Measurements from ENCODE around the gene ANKK1.

ANKK1 gene, protein sequence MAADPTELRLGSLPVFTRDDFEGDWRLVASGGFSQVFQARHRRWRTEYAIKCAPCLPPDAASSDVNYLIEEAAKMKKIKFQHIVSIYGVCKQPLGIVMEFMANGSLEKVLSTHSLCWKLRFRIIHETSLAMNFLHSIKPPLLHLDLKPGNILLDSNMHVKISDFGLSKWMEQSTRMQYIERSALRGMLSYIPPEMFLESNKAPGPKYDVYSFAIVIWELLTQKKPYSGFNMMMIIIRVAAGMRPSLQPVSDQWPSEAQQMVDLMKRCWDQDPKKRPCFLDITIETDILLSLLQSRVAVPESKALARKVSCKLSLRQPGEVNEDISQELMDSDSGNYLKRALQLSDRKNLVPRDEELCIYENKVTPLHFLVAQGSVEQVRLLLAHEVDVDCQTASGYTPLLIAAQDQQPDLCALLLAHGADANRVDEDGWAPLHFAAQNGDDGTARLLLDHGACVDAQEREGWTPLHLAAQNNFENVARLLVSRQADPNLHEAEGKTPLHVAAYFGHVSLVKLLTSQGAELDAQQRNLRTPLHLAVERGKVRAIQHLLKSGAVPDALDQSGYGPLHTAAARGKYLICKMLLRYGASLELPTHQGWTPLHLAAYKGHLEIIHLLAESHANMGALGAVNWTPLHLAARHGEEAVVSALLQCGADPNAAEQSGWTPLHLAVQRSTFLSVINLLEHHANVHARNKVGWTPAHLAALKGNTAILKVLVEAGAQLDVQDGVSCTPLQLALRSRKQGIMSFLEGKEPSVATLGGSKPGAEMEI

DNA sequence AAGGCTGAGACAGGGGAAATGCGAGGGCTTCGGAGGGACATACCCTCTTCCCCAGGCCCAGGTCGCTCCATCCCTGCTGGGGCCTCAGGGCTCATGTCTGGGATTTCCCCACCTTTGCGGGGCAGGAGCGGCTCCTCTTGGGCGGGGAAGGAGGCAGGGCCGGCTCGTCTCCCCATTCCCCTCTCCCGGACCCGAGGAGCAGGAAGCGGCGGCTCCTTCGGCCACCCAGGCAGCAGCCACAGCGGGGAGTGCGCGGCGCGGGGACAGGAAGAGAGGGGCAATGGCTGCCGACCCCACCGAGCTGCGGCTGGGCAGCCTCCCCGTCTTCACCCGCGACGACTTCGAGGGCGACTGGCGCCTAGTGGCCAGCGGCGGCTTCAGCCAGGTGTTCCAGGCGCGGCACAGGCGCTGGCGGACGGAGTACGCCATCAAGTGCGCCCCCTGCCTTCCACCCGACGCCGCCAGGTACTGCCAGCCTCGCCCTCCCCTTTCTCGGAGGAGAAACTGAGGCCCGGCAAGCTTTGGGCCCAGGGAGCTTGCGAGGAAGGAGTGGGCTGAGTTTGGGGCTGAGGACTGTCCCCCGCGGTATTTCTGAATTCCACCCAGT lies at the start of gene ANKK1:
Gene ANKK1, plus strand, starts transcription at position 175 of the 607 bp plus-strand sequence. Its CDS starts 106 bp downstream, at position 281.
- DNase-seq: no peak

DNA sequence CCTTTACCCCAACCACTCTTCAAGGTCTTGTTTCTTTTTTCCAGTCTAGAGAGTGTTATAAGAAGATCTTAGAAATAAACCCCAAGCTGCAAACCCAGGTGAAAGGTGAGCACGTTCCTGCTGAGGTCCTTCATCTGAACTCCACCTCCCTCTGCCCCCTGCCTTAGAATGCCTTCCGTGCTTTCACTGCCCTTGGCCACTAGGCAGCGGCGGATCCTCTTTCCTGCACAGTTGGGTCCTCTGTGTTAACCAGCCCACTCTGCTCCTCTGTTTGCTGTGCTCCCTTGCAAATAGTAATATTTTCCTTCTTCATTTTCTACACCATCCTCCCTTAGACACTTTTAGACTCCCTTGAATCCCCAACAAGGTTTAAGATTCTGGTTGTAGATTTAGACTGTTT lies 48.8 kb upstream of the ANKK1 start:
- DNase-seq: no peak

DNA sequence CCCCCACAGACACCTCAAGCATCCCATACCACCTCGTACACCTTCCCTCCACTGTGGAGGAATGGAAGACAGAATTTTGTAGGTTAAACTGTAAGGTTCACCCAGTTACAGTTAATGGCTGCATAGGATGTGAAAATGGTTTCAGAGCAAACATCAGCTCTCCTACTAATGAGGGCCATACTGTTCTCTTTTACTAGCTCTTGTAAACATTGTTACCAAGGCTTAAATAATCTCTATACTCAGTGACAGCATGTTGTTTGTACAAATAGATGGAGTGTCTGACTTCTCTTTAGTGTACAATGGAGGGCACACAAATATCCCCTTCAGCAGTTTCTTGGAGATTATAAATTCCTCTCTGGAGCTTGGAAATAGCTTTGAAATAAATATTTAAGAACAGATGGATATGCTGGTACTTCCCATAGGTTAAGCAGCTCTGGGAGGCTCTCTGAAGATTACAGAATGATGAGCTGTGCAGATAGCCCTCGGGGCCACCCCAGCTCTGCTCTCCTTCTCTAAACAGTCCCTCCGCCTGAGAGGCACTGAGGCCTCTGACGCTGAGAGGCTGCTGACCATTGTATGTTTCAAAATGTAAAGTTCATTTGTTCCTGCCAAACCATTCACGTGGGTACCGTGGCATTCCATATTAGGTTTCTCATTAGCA lies 47.5 kb upstream of the ANKK1 start:
- DNase-seq: no peak

DNA sequence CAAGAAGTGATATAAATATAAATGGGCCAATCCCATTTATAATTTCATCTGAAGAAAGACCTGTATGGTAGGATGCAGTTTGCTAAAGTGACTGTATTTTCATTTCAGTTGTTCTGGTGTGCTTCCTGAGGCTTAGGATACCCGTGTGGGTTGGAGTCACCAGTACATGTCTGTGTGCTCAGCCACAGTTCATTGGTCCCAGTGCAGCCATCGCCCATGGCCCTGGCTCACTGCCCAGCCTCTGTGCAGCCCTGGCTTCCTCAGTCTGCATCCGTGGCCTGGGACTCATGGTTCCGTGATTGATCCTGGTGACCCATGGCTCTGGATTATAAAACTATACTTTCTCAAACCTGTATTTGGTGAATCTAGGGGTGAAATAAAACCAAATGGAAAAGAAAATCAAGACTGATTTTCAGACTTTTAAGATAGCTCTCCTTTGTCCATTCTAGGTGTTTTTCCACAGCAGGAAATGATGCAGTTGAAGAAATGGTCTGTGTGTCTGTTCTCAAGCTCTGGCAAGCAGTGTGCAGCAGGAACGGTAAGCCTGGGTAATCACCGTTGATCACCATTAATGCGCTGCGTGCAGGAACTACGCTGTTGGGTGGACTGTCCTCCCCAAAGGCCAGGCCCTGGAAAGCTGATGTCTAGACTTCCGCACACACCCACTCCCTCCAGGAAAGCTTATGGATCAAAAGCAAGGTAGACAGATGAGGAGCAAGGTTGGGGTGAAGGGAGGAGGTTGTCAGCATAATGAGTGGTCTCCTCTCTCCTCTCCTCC lies 46.0 kb upstream of the ANKK1 start:
- no peak for DNase-seq

DNA sequence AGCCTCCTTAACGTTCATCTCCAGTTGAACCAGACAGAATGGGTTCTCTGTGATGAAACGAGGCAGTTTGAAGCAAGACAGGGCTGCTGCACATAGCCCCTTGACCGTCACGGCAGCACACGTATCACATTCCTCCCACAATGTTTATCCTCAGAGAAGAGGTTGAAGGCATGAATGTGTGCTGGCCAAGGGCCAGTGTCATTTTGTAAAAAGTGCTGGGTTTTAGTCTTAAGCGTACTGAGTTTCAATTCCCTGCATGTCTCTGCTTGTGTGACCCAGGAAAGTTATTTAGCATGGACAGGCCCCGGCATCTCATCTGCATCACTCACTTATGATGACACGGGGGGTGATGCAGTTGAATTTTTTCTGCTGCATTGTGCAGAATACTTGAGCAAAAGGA lies 41.6 kb upstream of the ANKK1 start:
- no peak for DNase-seq

DNA sequence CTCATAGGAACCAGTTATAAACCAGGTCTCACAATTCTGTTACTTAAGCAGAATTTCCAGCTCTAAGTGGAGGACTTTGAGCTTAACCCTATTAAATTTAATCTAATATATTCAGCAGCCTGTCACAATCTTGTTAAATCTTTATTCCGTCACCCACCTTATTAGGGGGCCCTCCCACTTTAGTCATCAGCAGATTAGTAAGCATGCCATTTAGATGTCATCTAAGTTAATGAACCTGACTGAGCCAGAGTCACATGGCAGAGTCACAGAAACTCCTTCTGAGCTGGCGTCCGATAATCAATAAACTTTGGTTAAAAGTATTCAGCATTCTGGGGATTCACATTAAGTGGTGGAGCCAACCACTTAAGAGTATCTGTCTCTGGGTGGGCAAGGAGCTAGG lies 38.1 kb upstream of the ANKK1 start:
- DNase-seq: no peak

DNA sequence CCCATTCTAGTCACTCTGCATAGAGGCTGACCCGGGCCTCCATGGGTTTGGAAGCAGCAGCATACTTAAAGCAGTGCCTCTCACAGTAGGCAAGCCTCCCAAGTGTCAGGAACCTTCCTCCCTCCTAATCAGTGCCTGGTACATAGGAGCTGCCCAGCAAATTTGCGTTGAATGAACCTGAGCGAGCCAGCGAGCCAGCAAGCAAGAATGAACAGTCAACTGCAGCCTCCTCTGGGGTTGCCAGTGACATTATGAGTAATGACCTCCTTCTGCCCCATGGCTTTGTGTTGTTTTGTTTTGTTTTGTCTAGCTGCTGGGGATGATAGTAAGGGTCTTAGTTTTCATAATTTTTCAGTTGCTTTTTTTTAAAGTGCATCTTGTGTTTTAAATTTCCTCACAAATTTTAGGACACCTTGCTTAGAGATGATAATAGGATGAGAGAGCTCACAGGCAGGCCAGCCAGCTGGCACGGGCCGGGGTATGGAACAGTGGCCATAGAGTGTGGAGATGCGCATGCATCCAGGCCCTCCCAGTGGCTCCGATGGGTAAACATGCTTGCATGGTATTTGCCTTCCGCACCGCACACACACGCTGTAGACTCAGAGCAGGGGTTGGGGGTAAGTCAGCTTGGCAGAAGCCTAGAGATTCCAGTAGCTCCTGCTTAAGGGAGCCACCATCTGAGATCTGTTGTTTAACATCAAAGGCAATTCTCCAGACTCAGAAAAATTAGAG lies 37.1 kb upstream of the ANKK1 start:
- DNase-seq: no peak

DNA sequence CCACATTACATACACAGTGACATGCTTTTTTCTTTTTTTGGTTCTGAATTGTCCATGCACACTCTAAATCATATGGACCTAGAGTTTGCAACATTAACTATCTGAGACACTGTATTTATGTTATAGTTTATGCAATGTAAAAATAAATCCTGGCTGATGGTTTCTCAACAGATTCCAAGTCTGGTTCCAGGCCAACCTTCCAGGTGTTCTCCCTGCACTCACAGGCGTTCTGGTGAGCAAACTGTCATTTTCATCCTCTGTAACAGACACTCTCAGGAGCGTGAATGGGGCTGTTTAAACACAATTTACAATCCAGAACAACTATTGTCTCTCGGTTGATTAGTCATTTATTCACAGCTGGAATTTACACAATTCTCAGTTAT lies 36.5 kb upstream of the ANKK1 start:
- DNase-seq: no peak

DNA sequence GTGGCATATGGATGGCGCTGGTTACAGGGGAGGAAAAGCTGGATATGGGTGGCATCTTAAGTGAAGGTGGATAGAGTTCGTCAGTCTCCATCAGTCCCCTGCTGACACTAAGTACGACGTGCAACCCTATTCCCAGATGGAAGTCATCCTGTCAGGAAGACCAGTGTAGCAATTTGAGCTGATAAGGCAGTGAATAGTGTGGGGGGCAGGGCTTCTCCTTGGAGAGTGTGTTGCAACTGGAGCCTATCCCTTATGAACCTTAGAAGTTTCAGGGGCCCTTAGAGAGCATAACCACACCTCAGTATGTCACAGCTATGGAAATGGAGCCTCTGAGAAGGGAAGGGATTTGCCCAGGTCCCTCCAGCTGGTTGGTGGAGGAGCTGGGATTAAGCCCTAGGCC lies 36.1 kb upstream of the ANKK1 start:
- no peak for DNase-seq

DNA sequence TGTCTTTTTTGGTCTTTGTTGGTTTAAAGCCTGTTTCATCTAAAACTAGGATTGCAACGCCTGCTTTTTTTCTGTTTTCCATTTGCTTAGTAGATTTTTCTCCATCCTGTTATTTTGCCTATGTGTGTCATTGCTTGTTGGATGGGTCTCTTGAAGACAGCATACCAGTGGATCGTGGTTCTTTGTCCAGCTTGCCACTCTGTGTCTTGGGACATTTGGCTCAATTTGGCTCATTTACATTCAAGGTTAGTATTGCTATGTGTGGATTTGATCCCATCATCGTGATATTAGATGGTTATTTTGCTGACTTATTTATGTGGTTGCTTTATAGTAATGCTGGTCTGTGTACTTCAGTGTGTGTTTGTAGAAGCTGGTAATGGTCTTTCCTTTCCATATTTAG lies 31.4 kb upstream of the ANKK1 start:
- DNase-seq: no peak

DNA sequence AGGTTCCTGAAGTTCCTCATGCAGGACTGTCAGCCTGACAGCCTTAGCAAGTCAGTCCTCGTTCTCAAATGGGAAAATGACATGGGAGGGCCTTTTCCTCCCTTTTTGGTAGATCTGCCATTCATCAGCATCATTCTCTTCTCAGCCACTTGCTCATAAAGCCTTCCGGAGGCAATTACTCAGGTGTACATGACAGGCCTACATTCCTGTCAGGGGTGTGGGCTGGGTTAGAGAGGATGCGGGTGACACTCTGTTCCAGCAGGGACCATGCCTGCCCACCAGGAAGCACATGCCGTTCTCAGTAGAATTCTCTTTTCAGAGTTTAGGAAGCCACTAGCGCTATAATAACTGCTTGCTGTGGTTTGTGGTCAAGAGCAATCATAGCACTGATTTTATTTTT lies 24.2 kb upstream of the ANKK1 start:
- DNase-seq: no peak

DNA sequence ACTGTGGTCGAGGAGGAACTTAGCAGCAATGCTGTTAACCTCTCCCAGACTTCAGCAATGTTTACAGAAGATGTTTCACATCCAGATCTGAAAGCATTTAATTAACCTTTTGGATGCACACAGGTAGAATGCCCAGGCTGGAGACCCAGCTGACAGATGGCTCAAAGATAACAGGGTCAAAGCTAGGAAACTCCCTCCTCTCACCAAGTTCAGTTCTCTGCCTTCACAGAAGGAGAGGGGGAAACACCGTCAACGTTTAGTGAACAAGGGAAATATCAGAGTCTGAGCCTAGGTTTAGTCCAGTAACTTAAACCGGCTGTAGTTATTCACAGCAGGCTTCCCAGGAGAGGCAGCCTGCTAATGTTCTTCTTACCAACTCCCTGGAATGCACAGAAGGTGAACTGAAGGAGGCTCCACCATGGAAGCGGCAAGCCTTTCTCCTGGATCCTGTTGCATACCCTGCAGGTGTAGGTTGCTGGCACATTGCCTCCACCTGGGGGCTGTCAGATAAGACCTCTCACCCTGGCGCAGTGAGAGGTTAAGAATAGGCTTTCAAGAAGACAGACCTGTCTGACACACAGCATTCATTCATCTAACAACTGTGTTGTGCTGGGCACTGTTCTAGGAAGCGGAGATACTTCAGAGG lies 23.5 kb upstream of the ANKK1 start:
- DNase-seq: no peak

DNA sequence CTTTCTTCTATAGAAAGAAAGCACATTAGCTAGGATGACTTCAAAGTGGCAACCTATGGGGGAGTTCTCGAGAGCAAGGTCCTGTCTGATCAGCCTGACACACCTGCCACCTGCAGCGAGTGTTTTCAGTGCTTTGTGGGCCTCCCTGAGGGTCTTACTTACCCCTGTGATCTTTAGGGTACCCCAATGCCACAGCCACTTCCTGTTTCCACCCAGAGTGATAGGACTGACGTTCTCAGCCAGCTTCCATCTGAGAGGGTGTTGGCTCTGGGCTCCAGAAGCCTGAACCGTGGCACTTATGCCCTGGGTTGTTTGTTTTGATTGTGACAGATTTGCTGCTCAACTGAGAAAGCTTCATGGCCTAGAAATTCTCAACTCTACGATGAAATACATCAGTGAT lies 21.7 kb upstream of the ANKK1 start:
- DNase-seq: no peak

DNA sequence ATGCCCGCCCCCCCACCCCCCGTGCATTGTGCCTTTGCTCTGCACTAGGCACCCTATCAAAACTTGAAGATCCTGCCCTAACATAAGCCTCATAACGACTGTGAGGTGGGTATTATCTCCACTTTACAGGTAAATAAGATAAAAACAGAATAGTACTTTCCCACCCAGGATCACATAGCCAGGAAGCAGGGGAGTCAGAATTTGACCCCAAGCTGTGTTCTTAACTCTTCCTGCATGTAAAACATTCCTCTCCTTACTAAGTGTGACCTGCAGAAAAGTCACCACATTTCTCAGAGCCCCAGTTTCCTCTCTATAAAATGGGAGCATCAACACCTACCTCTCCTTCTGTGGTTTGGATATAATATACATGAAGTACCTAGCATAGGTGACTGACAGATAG lies 18.2 kb upstream of the ANKK1 start:
- no peak for DNase-seq

DNA sequence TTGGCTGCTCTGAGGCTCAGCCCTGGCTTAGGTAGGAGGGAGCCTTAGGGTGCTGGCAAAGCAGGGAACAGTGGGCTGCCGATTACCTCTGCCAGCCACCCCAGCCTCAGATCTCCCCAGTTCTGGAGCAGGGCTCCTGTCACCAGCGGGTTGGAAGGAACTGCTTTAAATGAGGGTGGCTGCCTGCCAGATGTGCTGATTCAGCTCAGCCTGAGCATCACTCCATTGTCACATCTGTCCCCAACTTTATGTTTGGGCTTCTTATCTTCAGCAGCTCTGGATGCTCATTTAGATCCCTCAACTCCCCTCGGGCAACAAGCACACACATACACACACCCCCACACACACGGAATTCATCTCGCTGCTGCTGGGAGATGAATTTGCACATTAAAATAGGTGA lies 16.9 kb upstream of the ANKK1 start:
- DNase-seq: no peak

DNA sequence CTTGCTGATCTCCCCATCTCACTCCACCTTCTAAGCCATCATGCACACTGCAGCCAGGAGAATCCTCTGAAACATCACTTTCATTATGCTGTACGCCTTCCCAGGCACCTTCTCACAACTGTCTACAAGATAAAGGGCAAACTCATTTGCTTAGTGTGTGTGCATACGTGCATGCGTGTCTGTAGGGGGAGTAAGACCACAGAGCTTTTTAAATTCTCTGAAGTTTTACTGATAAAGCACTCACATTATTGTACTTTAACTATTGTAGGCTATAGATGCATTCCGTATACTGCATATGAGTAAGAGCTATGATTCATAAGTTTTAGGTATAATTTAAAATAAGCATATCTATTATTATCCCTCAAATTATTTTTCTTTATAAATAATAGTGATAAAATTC lies 15.3 kb upstream of the ANKK1 start:
- no peak for DNase-seq

DNA sequence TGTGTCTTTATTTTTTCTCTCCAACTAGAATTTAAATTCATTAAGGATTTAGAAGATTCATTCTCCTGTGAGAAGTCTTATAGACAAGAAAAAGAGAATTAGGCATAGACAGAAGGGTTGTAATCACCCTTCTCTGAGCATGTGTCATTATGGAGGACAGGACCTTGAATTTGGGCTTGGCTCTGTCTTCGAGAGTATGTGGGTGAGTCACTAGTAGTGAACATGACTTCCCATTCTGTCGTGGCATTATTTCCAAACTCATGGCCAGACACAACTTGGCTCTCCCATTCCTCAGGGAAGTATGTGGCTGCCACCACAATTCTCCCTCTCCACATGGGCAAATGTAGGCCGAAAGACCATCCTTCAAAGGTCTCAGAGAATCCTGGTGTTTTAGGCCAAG lies 14.3 kb upstream of the ANKK1 start:
- DNase-seq: no peak

DNA sequence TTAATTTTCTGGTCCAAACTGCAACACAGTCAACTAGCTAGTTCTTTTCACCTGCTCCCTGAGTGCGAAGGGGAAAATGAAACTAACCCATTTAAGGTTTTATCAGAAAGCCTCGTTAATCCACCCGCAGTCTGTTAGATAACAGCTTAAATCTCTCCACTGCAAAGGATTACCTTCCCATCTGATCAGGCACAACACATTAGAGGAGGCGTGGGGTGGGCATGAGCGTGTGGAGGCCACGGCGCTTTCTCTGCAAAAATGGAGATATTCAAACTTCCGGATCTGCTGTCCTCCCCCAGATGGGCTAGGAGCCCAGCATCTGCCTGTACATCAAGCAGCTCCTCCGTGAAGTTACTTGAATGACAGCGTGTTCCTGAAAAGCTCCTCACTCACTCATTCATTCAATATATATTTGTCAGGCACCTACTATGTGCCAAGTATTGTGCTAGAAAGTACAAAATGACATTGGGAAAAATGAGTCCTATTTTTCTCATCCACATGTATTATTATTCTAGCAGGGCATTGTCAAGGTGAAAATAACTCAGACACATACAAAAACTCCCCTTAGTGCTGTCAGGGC lies 13.5 kb upstream of the ANKK1 start:
- DNase-seq: no peak

DNA sequence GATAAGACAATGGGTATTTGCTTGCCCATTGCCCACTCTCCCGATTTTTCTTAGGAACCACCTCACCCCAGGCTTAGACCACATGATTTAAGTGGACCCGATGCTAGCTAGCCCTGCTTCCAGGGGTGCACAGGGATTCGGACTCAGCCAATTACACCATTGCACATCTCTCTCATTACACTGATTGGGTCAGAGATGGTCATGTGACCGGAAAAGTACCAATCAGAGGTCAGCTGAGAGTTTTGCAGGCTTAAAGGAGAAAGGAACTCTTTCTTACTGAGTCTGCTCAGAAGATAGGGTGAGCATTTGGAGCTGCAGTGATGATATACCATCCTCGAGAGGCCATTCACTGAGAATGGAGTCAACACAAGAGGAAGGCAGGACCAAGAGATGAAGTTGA lies 12.2 kb upstream of the ANKK1 start:
- DNase-seq: no peak

DNA sequence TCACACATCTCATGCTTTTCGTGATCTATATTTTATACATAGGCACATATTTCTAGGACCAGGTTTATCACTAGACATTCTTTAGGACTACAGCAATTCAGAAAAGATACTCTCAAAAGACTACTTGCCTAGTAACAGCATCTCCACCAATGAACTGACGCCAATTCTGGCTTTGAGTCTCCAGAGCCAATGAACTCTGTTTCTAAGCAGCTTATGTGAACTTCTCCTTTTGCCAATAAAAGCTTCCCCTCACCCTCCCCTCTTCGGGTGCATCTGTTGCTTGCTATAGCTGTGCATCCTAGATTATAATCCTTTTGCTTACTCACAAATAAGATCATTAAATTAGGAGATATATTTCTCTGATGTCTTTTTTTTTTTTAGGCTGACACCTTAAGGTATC lies 11.4 kb upstream of the ANKK1 start:
- DNase-seq: no peak

Data from stimulated activated CD4-positive, alpha-beta T cell treated with anti-CD3 and anti-CD28 coated beads, Interleukin-12 subunit alpha, Interleukin-12 subunit beta, amount 100 ng/mL, for 4 hours (primary cell).